H4 (cell line): ENCODE measurements around the gene OR5H1. TPM values are rescaled to one million over a fixed set of nuclear protein-coding genes. Genes with fewer than 3 reads are reported as not detected.

Source experiments
- total RNA-seq: library from RNA; depleted of rRNA; stranded (reverse); fragments of >200 nt; shearing (Covaris generic); gene quantifications from 2 replicates; pipeline ENCODE4 v1.2.3, GENCODE V29; 2014; rRNA removed

The OR5H1 gene
- total RNA-seq, 1 experiment from 2014 or later: not detected

Other genes with a start within 250 kb of the OR5H1 start
- 25.3 and 32.6 TPM in 2 replicates for gene RIOX2, start 158.3 kb upstream of the OR5H1 start, total RNA-seq
- gene GABRR3, start 95.4 kb upstream of the OR5H1 start, total RNA-seq: not detected in 2 replicates
- gene OR5AC2, start 43.5 kb upstream of the OR5H1 start, total RNA-seq: not detected in 2 replicates
- gene OR5H14, start 16.8 kb downstream of the OR5H1 start, total RNA-seq: not detected in 2 replicates
- not detected in 2 replicates for gene OR5H15, start 36.0 kb downstream of the OR5H1 start, total RNA-seq
- gene OR5H6, start 133.5 kb downstream of the OR5H1 start, total RNA-seq: not detected in 2 replicates
- gene OR5H2, start 151.8 kb downstream of the OR5H1 start, total RNA-seq: not detected in 2 replicates
- not detected in 2 replicates for gene OR5K4, start 223.1 kb downstream of the OR5H1 start, total RNA-seq